Effector memory CD4-positive, alpha-beta T cell (primary cell): ENCODE measurements around the gene TMOD1.

Experiments used
- DNase-seq, 3 donors: peaks; one replicate each; pipeline ENCODE4 v3.0.0-alpha.2; 2020
- H3K27ac ChIP-seq: 2 replicates; pipeline ENCODE4 v1.7.0; 2013; ENCODE audit warnings: mild to moderate bottlenecking, low read length, moderate library complexity; ENCODE audit not compliant: insufficient read depth, poor library complexity, severe bottlenecking
- H3K27me3 ChIP-seq: replicated peaks from 2 replicates; pipeline ENCODE4 v1.7.0; 2013; ENCODE audit warnings: mild to moderate bottlenecking, low read length; ENCODE audit not compliant: insufficient read depth, control insufficient read depth, poor library complexity, severe bottlenecking
- H3K36me3 ChIP-seq: 2 replicates; pipeline ENCODE4 v1.7.0; 2013; ENCODE audit warnings: mild to moderate bottlenecking, low read length, moderate library complexity; ENCODE audit not compliant: control insufficient read depth, insufficient read depth
- H3K4me1 ChIP-seq: 2 replicates; pipeline ENCODE4 v1.7.0; 2013; ENCODE audit warnings: low read length, mild to moderate bottlenecking; ENCODE audit not compliant: control insufficient read depth, insufficient read depth, poor library complexity, severe bottlenecking
- H3K4me3 ChIP-seq: 2 replicates; pipeline ENCODE4 v1.7.0; 2013; ENCODE audit warnings: low read length, low read depth, mild to moderate bottlenecking; ENCODE audit not compliant: insufficient read depth, poor library complexity, severe bottlenecking
- H3K9me3 ChIP-seq: 2 replicates; pipeline ENCODE4 v1.7.0; 2013; ENCODE audit warnings: mild to moderate bottlenecking, low read length, moderate library complexity; ENCODE audit not compliant: control insufficient read depth

The TMOD1 gene

DNA sequence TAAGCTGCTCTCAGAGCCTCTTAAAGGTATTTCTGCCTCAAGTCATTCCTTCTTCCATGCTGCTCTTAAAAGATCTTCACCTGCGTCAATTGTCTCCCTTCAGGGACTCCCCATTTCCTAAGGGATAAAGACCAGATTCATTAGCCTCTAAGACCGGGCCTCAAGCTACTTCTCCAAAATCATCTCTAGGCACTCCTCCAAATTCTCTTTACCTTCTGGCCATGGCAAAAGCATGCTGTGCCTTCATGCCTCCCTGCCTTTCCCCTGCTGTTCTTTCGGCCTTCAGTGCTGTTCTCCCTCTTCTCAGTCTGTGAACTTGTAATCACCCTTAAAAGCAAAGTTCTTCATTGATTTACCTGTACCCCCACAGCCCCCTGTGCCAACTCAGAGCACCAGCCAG is 4.4 kb downstream of the TMOD1 start:
- peaks cover 28% of the 10 kb centered on the region for H3K27me3 ChIP-seq
- H3K36me3 ChIP-seq, result no peaks in the 10 kb centered on the region

DNA sequence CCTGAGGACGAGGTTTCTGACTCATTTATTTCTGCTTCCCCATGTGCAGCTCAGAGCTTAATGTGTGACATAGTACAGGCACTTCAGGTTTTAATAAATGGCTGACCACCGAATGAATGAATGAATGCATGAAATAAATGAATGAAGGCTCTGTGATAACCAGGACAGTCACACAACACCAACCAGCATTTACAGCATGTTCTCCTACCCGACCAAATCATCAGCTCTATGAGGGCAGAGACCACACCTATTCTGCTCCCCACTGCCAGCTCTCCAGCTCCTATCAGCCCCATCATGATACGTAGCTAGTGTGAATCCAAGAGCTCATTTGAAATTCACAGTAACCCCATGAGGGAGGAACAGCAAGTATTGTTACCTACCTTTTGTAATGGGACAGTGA is 4.8 kb downstream of the TMOD1 start:
- Histone ChIP-seq H3K27ac (no peak overlapping the region), H3K4me3 (no peak overlapping the region), H3K4me1 (peaks cover 15% of the 10 kb centered on the region), H3K27me3 (peaks cover 24% of the 10 kb centered on the region), H3K9me3 (no peaks in the 10 kb centered on the region), H3K36me3 (no peaks in the 10 kb centered on the region)
- no peak for DNase-seq

More for the DNA sequence above, 4.4 kb downstream of the TMOD1 start:
- DNase-seq, result no peak
- peaks cover 15% of the 10 kb centered on the region for H3K4me1 ChIP-seq
- H3K4me3 ChIP-seq, result no peak overlapping the region
- no peak overlapping the region for H3K27ac ChIP-seq
- H3K9me3 ChIP-seq, result no peaks in the 10 kb centered on the region

DNA sequence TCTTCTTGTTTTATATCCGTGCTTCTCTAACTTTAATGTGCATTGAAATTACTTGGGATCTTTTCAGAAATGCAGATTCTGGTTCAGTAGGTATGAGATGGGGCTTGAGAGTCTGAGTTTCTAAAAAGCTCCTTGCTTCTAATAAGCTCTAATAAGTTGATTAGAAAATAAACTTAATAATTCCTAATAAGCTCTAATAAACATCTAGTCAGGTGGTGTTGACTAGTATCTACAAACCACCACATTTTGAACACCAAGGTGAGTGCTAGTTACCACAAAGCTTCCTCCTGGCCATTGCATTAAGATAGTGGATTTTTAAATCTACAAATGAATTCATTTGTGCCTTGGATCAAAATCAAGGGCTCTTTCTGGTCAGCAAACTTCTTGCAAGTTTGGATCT is 5.3 kb downstream of the TMOD1 start:
- Histone ChIP-seq H3K4me1 (peaks cover 14% of the 10 kb centered on the region), H3K4me3 (no peak overlapping the region), H3K36me3 (no peaks in the 10 kb centered on the region), H3K27me3 (peaks cover 21% of the 10 kb centered on the region), H3K27ac (no peak overlapping the region), H3K9me3 (no peaks in the 10 kb centered on the region)
- no peak for DNase-seq

DNA sequence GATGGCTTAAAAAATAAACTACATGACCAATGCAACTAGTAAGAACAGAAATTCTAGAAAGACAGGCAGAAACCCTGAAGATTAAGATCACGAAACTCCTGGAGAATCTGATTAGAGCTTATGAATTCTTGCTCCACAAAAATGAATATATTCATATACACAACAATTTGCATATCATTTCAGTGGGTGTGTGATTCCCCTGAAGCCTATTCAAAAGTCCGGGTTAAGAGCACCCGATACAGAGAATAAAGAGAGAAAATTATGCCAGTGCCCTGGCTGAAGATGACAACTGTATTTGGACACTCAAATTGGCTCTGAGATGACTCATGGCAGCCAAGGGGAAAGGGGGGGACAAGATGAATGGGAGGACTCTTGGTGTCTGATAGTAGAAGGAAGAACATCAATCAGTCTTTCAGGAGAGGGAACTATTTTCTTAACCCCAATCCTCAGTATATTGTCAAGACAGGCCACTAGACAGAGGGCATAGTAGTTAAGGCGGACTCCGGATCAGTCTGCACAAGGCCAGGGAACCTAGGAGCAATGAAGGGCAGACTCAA is 6.0 kb downstream of the TMOD1 start:
- no peaks in the 10 kb centered on the region for H3K9me3 ChIP-seq
- no peak overlapping the region for H3K4me3 ChIP-seq
- no peak for DNase-seq
- H3K4me1 ChIP-seq, result peaks cover 7% of the 10 kb centered on the region
- H3K27me3 ChIP-seq, result peaks cover 14% of the 10 kb centered on the region
- H3K36me3 ChIP-seq, result no peaks in the 10 kb centered on the region
- H3K27ac ChIP-seq, result no peak overlapping the region

DNA sequence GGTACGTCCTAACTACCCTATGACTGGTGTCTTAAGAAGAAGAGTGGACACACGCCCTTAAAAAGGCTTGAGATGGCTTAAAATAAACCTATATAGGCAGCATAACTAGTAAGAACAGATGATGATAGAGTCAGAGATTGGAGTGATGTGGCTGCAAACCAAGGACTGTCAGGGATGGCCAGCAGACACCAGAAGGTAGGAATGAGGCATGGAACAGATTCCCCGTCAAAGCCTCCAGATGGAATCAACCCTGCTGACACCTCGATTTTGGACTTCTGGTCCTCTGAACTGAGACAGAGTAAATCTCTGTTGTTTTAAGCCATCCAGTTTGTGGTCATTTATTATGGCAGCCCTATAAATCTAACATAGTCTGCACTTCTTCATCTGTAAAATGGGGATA is 7.4 kb downstream of the TMOD1 start:
- H3K4me3 ChIP-seq, result no peak overlapping the region
- no peak for DNase-seq
- H3K36me3 ChIP-seq, result no peaks in the 10 kb centered on the region
- H3K27ac ChIP-seq, result no peak overlapping the region
- H3K9me3 ChIP-seq, result no peaks in the 10 kb centered on the region
- peaks cover under 1% of the 10 kb centered on the region for H3K27me3 ChIP-seq
- H3K4me1 ChIP-seq, result no peaks in the 10 kb centered on the region

DNA sequence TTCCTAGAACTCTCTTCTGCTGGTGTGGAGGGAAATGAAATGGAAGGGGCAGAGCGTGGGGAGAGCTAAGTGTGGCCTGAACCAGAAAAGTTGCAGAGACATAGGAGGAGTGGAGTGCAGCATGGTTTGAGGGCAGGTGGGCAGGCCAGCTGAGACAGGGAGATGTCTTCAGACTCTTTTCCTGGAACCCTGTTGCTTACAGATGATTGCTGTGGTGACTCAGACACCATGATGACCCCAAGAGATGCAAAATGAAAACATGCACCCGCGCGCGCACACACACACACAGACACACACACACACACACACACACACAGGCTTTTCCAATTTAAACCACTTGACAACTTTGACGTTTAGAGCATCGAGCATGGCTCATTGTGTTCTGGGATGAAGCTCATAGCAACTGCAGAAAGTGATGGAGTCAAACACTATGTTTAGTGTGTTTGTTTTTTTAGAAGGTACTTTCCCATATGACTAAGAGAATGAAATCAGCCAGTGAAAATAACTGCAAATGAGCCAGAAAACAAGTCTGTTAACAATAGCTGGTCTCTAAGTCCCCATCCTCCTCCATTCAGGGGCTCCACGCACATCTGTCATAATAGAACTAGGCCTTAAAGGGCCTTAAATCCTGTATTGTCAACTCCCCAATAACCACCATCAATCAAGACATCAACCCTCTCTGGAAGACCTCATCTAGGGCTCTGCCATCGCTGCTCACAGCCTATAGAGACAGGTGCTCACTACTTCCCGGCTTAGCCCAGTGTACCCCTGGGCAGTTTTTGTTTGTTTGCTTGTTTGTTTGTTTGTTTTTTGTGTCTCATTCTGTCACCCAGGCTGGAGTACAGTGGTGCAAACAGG is 9.6 kb downstream of the TMOD1 start:
- Histone ChIP-seq H3K9me3 (no peaks in the 10 kb centered on the region), H3K27me3 (no peaks in the 10 kb centered on the region), H3K4me1 (no peaks in the 10 kb centered on the region), H3K27ac (no peak overlapping the region), H3K4me3 (no peak overlapping the region), H3K36me3 (no peaks in the 10 kb centered on the region)
- DNase-seq, result no peak

DNA sequence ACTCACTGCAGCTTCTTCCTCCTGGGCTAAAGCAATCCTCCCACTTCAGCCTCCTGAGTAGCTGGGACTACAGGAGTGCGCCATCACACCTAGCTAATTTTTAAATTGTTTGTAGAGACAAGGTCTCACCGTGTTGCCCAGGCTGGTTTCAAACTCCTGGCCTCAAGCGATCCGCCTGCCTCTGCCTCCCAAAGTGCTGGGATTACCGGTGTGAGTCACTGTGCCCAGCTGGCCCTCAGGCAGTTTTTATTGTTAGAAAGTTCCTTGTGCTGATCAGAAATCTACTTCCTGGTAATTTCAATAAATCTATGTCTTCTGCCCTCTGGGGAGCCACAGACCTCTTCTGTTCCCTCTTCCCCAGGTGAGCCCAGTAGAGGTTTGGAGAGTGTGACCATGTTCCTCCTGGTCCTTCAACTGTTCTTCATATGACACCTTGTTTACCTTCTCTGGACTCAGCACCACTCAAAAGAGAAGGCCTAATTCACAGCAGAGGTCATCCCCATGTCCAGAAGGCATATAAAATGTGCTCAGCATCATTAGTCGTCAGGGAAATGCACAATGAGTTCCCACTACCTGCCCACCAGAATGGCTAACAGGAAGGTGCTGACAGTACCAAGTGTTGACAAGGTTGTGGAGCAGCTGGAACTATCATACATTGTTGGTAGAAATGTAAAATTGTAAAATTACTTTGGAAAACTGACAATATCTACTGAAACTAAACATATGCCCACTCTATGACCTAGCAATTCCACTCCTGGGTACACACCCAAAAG is 10.4 kb downstream of the TMOD1 start:
- H3K4me1 ChIP-seq, result no peaks in the 10 kb centered on the region
- no peak overlapping the region for H3K4me3 ChIP-seq
- H3K9me3 ChIP-seq, result no peaks in the 10 kb centered on the region
- H3K27ac ChIP-seq, result no peak overlapping the region
- no peaks in the 10 kb centered on the region for H3K36me3 ChIP-seq
- no peaks in the 10 kb centered on the region for H3K27me3 ChIP-seq
- DNase-seq, result no peak

DNA sequence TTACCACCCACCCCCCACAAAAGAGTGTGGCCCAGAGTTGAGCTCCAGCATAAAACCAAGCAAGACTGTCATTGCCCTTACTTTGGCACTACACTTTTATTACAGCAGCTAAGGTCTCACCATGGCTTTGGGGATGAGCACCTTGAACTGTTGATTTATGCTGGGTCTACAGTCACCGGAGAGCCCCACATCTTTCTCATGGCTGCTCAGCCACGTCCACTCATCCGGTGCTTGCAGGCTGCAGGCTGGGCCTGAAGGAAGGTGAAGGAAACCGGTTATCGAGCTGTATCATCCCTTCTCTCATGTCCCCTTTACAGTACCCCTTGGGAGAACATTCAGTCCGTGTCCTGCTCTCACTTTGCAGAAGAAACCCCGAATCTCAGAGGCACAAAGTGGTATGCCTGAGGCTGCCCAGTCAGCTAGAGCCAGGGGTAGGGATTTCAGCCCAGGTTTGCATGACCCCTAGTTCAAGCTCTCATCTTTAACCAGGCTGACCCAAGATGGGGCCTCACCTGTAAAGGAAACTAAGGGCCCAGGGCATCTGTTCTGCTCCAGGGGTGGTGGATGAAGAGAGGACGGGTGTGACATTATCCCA is 11.6 kb downstream of the TMOD1 start:
- H3K9me3 ChIP-seq, result no peaks in the 10 kb centered on the region
- DNase-seq, result no peak
- H3K36me3 ChIP-seq, result no peaks in the 10 kb centered on the region
- H3K27me3 ChIP-seq, result no peaks in the 10 kb centered on the region
- H3K4me1 ChIP-seq, result no peaks in the 10 kb centered on the region
- H3K27ac ChIP-seq, result no peak overlapping the region
- no peak overlapping the region for H3K4me3 ChIP-seq

DNA sequence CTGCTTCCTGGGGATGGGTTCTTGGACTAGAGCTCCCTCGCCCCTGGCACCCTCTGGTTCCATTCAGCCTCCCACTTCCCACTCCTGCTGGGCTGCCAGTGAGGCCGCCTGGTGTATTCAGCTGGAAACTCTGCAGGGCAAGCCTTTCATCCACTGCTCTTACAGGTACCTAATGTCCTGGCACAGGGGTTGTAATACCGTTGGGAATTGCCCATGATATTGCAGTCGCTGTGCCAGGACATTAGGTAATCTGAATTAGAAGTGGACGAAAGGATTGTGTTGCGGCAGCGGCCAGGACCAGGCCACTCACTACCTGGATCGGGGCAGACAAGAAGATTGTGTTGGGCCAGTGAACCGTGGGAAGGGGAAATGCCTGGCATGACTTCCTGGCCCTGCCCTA is 13.1 kb downstream of the TMOD1 start:
- Histone ChIP-seq H3K4me3 (no peak overlapping the region), H3K4me1 (no peaks in the 10 kb centered on the region), H3K27me3 (no peaks in the 10 kb centered on the region), H3K27ac (no peak overlapping the region), H3K36me3 (no peaks in the 10 kb centered on the region), H3K9me3 (no peaks in the 10 kb centered on the region)
- no peak for DNase-seq
